Measurements from ENCODE around the gene CACNA2D1. TPM values are rescaled to one million over a fixed set of nuclear protein-coding genes. Genes with fewer than 3 reads are reported as not detected.

The CACNA2D1 gene
- total RNA-seq, 1 experiment from 2014 or later, result 0.27 TPM

- H3K9ac ChIP-seq (ENCODE audit: low read length), result no peak overlapping the region
- H3K27ac ChIP-seq (ENCODE audit: low read depth, low read length), result no peak overlapping the region
- no peaks in the 10 kb centered on the region for H3K9me3 ChIP-seq (ENCODE audit: control insufficient read depth in 1 of 2, insufficient read depth in 1 of 2, low read depth in 1 of 2, low read length in 2 of 2)
- ChIA-PET RAD21 (ENCODE audit: low non-redundant PET in 1 of 2, low total read pairs in 2 of 2, uncharacterized antibody in 2 of 2, unreplicated experiment in 2 of 2) (no interaction called here), CTCF (no interaction called here), POLR2A (no interaction called here)
- ATAC-seq, result no peak
- no TSS peak for BruUV-seq (replicated peaks)
- intact Hi-C loops (cut with micrococcal nuclease), result no loop called here
- H3K4me1 ChIP-seq (ENCODE audit: control insufficient read depth in 1 of 2, insufficient read depth in 2 of 2, low read length in 2 of 2), result no peaks in the 10 kb centered on the region
- no peak overlapping the region for H3K4me2 ChIP-seq (ENCODE audit: low read length)
- H3K4me3 ChIP-seq (replicated peaks in 1 of 2; ENCODE audit: low read depth in 1 of 2, low read length in 2 of 2), result no peak overlapping the region
- no peaks in the 10 kb centered on the region for H4K20me1 ChIP-seq (ENCODE audit: insufficient read depth)
- H3K27me3 ChIP-seq (ENCODE audit: insufficient read depth, low read length), result no peaks in the 10 kb centered on the region
- DNase-seq (ENCODE audit: low read depth, low spot score), result no peak
- TF ChIP-seq EZH2 (IDR thresholded peaks at IDR 0.05) (no peak), YY1 (IDR thresholded peaks at IDR 0.05; ENCODE audit: extremely low read depth, insufficient replicate concordance, low read depth, low read length) (no peak), REST (IDR thresholded peaks at IDR 0.05; ENCODE audit: low read depth) (no peak), ZFX (IDR thresholded peaks at IDR 0.05) (no peak), SRF (IDR thresholded peaks at IDR 0.05; ENCODE audit: low read depth) (no peak), CTCF (IDR thresholded peaks at IDR 0.05 in 2 of 3, conservative IDR thresholded peaks at IDR 0.05 in 1 of 3; ENCODE audit: borderline replicate concordance in 1 of 3, insufficient read depth in 1 of 3, low read depth in 2 of 3, low read length in 2 of 3) (no peak), RAD21 (IDR thresholded peaks at IDR 0.05; ENCODE audit: low read depth) (no peak), ZBTB33 (IDR thresholded peaks at IDR 0.05; ENCODE audit: extremely low read depth, insufficient replicate concordance, low read length) (no peak), JUND (IDR thresholded peaks at IDR 0.05) (no peak), SP1 (IDR thresholded peaks at IDR 0.05; ENCODE audit: low read depth) (no peak), EGR1 (IDR thresholded peaks at IDR 0.05; ENCODE audit: low read depth) (no peak), EZH2phosphoT487 (IDR thresholded peaks at IDR 0.05; ENCODE audit: borderline replicate concordance) (no peak), ATF3 (IDR thresholded peaks at IDR 0.05) (no peak), ELF1 (IDR thresholded peaks at IDR 0.05; ENCODE audit: borderline replicate concordance, low read depth) (no peak), MAX (IDR thresholded peaks at IDR 0.05) (no peak), POLR2A (IDR thresholded peaks at IDR 0.05; ENCODE audit: borderline replicate concordance, extremely low read depth, insufficient read depth, insufficient read length) (no peak)
- no peak overlapping the region for H2AFZ ChIP-seq (ENCODE audit: low read depth, low read length, poor library complexity, severe bottlenecking)
- no peaks in the 10 kb centered on the region for H3K36me3 ChIP-seq (ENCODE audit: control insufficient read depth in 1 of 2, insufficient read depth in 2 of 2, low read length in 2 of 2)
- no peaks in the 10 kb centered on the region for H3K79me2 ChIP-seq (ENCODE audit: insufficient read depth, low read length)
- H3K9me2 ChIP-seq (ENCODE audit: insufficient read depth), result no peaks in the 10 kb centered on the region
Observed at GRCh38 chr7:82382276-82382675, 61.3 kb downstream of the CACNA2D1 start.

Data from HCT116 (cell line).